ENCODE data around the gene SLC25A5.
"Not testable (repeated sequence)": the region's sequence is repeated elsewhere in the genome, so short reads cannot be mapped to it uniquely, and the experiment has no call there.

Gene SLC25A5

GRCh38 chrX:119478504-119478903 is 10.3 kb downstream of the SLC25A5 start:
- DNase-seq, result no peak

GRCh38 chrX:119479845-119480244 is 11.6 kb downstream of the SLC25A5 start:
- DNase-seq, result no peak

- no peak for DNase-seq
Measured at GRCh38 chrX:119481323-119481801, 13.1 kb downstream of the SLC25A5 start.

DNA sequence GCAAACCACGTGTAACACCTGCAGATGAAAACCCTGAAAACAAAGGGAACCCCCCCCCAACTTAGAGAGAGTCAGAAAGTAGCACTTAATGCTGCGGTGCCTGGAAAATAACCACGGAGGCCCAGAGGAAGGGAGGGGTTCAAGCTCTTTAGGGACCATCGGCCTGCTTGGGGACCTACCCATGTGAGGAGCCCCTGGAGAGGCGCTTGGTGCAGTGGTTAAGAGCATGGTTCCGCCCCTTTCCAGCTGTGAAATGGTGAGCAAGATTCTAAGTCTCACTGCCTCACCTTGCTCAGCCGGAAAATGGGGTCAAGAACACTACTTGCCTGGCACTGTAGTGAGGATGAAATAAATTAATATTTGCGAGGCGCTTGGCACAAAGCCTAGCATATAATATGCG is 13.8 kb downstream of the SLC25A5 start:
- DNase-seq, result no peak

DNA sequence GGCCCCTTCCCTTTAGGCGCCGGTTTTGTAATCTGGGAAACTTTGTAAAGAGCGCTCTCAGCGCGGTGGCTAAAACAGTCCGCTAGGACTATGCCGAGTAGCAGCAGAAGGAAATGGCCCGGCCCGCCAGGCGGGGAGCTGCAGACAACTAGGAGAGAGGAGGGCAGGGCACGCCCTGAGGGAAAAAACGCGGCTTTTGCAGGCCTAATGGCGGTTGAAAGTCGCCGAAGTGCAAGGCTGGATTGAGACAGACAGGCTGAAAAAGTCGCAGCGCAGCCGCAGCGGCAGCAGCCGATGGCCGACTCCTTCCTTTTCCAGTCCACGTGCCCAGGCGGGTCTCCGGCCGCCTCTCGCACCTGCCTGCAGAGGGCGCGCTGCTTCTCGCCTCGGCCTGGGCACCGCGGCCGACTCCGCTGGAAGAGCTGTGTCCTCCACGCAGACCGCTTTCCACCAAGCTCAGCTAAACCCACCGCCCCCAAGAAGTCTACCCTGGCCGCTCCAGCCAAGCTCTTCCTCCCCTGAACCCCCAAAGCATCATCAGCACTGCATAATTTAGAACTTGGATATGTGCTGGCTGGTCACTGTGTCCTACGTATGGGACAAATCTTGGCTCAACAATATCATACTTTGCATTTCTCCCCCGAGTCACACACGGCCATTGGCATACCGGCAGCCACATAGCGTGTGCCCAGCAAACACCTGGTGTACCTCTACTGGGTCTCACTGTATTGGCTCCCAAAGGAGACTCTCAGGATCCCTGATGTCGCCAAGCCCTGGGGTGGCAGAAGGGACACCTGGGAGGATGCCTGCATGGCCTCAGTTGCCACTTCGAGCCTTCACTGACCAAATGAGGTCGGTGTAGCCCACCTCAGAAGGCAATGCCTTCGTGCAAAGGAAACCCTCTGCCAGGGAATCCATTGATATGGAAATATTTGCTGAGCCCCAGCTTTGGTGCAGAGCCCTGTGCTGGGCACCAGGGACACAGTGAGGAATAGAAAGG is 14.5 kb downstream of the SLC25A5 start:
- DNase-seq, result peak; percentile 54

- DNase-seq, result no peak
Measured at GRCh38 chrX:119486745-119487144, 18.5 kb downstream of the SLC25A5 start.

DNA sequence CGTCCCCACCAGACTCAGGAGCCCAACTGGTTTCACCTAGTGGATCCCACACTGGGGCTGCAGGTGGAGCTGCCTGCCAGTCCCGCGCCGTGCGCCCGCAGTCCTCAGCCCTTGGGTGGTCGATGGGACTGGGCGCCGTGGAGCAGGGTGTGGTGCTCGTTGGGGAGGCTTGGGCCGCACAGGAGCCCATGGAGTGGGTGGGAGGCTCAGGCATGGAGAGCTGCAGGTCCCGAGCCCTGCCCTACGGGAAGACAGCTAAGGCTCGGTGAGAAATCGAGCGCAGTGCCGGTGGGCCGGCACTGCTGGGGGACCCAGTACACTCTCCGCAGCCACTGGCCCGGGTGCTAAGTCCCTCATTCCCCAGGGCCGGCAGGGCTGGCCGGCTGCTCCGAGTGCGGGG is 19.5 kb downstream of the SLC25A5 start:
- DNase-seq, result not testable (repeated sequence)

GRCh38 chrX:119488749-119489148 is 20.5 kb downstream of the SLC25A5 start:
- peak; percentile 26 for DNase-seq

DNA sequence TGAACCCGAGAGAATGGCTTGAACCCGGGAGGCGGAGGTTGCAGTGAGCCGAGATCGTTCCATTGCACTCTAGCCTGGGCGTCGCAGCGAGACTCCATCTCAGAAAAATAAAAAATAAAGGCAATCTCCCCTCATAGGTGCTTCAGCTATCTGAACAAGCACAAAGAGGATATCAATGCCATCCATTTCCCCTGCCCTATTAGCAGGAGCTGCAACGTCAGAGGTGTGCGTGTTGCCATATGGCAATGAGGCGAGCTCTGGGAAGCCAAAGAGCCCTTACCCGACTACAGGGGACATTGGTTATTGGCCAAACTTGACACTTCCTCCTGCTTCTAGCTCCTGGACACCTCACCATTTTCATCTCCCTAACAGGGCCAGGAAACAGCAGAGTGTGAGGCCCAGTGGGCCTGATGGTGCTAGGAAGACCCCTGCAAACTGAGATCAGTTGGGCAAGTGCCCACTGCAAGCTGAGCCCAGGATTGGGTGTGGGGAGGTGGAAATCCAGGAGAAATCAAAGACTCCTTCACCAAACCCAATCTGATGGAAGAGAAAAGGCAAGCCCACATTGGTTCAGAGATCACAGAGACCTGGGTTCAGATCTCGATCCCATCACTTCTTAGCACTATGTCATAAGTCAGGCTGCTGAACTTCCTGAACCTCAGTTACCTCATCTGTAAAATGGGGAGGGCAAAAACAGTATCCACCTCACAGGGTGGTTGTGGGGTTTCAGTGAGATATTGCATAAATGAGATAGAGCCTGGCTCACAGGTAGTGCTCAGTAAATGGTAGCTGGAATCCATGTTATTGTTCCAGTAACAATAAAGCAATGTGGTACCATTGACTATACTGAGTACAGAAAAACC is 21.2 kb downstream of the SLC25A5 start:
- DNase-seq, result no peak

DNA sequence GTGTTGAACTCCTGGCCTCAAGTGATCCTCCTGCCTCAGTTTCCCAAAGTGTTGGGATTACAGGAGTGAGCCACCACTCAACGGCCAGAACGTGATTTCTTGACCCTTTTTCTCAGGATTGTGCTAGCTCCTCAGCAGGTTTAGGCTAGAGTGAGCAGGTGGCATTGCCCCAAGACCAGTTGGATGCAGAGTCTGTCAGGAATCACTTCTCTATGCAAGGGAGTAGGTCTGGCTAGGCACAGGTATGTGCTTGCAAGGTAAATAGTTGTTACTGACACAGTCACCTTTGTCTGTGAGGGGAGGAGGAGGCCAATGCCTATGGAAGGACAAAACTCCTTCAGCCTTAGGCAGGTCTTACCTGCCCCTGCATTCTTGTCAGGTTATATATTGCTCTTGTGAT is 24.2 kb downstream of the SLC25A5 start:
- no peak for DNase-seq

GRCh38 chrX:119493851-119494495 is 25.7 kb downstream of the SLC25A5 start:
- not testable (repeated sequence) for DNase-seq

GRCh38 chrX:119495734-119496726 is 27.8 kb downstream of the SLC25A5 start:
- no peak for DNase-seq

- no peak for DNase-seq
Measured at GRCh38 chrX:119497185-119497584, 28.9 kb downstream of the SLC25A5 start.

DNA sequence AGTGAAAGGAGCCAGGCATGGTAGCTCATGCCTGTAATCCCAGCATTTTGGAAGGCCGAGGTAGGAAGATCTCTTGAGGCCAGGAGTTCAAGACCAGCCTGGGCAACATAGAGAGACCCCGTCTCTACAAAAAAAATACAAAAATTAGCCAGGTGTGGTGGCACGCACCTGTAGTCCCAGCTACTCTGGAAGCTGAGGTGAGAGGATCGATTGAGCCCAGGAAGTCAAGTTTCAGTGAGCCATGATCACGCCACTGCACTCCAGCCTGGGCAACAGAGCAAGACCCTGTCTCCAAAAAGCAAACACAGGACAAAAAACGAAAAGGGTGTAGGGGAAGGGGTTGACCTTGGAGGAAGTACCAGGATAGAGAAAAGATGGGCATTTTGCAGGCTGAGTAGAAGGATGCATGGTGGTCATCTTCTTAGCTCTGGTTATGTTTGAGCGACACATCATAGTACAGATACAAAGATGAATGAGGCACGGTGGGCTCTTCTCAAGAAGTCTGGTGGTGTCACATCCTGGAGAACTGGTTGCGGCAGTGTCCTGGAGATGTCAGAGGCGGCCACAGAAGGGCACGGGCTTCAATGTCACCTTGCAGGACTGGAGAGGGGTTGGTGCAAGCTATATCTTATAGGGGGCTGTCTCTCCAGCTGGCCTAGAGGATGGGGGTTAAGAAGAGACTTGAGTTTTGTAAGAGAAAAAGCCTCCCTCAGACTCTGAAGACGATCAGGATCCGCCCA is 32.0 kb downstream of the SLC25A5 start:
- DNase-seq, result no peak

DNA sequence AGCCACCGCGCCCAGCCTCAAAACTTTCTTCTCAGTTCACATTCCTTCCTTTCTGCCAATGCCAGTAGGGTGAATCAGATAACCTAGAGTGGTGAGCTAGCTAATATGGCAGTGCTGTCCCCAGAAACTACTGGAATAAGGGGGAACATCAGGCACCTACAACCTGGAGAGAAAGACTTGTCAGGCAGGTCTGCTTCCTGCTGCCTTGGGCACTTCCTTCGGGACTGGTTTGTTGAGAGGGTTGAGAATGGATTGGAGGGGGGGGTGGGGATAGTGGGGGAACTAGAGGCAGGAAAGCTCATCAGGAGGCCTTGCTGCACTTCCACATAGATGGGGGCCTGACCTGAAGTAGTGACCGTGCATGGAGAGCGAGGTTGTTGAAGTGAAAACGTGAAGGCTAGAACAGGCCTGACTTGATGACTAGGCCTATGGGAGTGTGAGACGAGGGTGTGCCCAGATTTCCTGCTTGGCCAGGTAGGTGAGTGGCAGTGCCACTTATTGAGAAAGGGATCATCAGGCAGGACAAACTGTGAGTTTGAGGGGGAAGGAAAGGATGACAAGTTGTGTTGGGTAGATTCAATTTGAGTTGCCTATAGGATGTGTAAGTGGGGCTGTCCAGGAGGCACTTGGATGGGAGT is 33.4 kb downstream of the SLC25A5 start:
- no peak for DNase-seq

DNA sequence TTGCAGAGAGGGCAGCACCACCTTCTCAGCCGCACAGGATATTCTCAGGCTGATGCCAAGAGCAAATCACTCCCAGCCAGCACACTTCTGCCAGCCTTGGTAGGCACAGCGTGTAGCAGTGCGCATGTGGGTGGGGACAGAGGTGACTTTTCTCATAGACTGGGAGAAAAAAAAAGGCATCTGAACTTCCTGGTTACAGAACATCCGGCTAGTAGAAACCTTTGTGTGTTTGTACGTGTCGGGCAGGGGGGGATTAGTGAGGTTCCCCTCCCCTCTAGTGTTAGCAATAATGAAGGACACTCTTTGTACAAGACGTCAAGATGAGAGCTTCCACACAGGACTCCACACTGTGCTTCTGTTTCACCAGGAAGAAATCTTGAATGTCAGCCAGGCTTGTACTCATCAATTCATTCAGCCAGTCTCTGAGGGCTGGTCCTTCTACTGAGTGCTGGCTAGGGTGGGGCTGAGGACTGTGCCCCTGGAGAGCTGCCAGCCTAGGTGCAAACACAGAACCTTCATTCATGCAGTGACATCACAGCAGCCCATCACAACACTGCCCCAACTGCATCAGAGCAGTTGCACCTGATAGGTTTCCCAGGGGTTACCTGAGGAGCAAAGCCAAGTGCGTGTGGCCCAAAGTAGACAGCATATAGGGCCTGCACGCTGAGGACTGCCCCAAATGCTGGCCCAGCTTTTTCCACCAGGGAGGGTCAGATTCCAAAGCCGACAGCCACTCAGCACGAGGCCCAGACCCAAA is 34.7 kb downstream of the SLC25A5 start:
- DNase-seq, result no peak

- DNase-seq, result no peak
Measured at GRCh38 chrX:119503484-119503861, 35.2 kb downstream of the SLC25A5 start.

DNA sequence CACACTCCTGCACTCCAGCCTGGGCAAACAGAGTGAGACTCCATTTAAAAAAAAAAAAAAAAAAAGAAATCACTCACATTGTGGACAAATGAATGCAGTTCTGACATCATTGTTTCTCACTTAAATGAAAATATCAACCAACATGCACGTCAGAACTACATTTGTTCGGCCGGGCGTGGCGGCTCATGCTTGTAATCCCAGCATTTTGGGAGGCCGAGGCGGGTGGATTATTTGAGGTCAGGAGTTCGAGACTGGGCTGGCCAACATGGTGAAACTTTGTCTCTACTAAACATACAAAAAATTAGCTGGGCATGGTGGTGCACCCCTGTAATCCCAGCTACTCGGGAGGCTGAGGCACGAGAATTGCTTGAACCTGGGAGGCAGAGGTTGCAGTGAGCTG is 36.9 kb downstream of the SLC25A5 start:
- not testable (repeated sequence) for DNase-seq

GRCh38 chrX:119505945-119506344 is 37.7 kb downstream of the SLC25A5 start:
- DNase-seq, result no peak

DNA sequence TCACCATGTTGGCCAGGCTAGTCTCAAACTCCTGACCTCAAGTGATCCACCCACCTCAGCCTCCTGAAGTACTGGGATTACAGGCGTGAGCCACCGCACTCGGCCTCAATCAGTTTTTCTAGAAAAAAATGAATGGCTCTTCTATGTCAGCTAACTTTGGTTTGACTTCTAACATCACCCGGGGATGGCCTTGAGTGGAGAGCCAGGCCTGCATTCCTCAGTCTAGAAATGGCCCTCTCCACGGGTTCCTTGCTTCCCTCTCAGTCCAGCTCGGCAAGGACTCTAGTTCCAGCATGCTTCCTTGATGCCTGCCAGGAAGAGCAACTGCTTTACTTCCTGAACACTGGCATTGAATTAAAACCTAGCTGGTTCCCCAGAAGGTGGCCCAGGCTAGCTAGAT is 39.0 kb downstream of the SLC25A5 start:
- DNase-seq, result no peak

Data from T-helper 9 cell (primary cell).